ENCODE results near the gene PDCD11.

- TF ChIP-seq CTCF (conservative IDR thresholded peaks at IDR 0.05; ENCODE audit: low read length) (peak; percentile 83), EZH2phosphoT487 (IDR thresholded peaks at IDR 0.05; ENCODE audit: borderline replicate concordance) (no peak)
Observed at GRCh38 chr10:103416436-103417147, 20.2 kb downstream of the PDCD11 start.
